Endometrial microvascular endothelial cells (primary cell): Measurements from ENCODE around the gene NRG2. TPM values are rescaled to one million over a fixed set of nuclear protein-coding genes. Genes with fewer than 3 reads are reported as not detected.

ENCODE experiments used
- in situ Hi-C: cut with HindIII; loops from 2 replicates; pipeline ENCODE4 v1.10.0; 2017; ENCODE audit warnings: low sequenced_read_pairs, low pct_unique_long_range_greater_than_20kb; ENCODE audit errors: inconsistent ontology term
- total RNA-seq: library from RNA; depleted of rRNA; stranded (reverse); fragments of >200 nt; gene quantifications from one replicate; pipeline ENCODE4 v1.2.3, GENCODE V29; 2015; ENCODE audit errors: inconsistent ontology term

Gene NRG2
- total RNA-seq, 1 donor from 2014 or later: 0.46 TPM

- in situ Hi-C loops: no loop called here
These were observed 25.6 kb downstream of the NRG2 start for GRCh38 chr5:140017397-140018095.

- in situ Hi-C loops: no loop called here
These were observed 27.4 kb downstream of the NRG2 start for GRCh38 chr5:140015706-140016105.

GRCh38 chr5:140014751-140015150 lies 28.3 kb downstream of the NRG2 start:
- in situ Hi-C loops: no loop called here

GRCh38 chr5:140013536-140013935 lies 29.6 kb downstream of the NRG2 start:
- in situ Hi-C loops: no loop called here

- in situ Hi-C loops: no loop called here
These were observed 30.7 kb downstream of the NRG2 start for GRCh38 chr5:140012443-140012842.

- in situ Hi-C loops: no loop called here
These were observed 31.7 kb downstream of the NRG2 start for GRCh38 chr5:140011297-140011802.

- in situ Hi-C loops: no loop called here
These were observed 32.3 kb downstream of the NRG2 start for GRCh38 chr5:140010798-140011197.

GRCh38 chr5:140007311-140007710 lies 35.8 kb downstream of the NRG2 start:
- in situ Hi-C loops: no loop called here

GRCh38 chr5:140005145-140005591 lies 37.9 kb downstream of the NRG2 start:
- in situ Hi-C loops: no loop called here

- in situ Hi-C loops: no loop called here
These were observed 38.9 kb downstream of the NRG2 start for GRCh38 chr5:140004174-140004573.

GRCh38 chr5:140003519-140003918 lies 39.6 kb downstream of the NRG2 start:
- in situ Hi-C loops: no loop called here

- in situ Hi-C loops: no loop called here
These were observed 42.8 kb downstream of the NRG2 start for GRCh38 chr5:140000332-140000731.

GRCh38 chr5:139998837-139999236 lies 44.3 kb downstream of the NRG2 start:
- in situ Hi-C loops: no loop called here

- in situ Hi-C loops: no loop called here
These were observed 45.8 kb downstream of the NRG2 start for GRCh38 chr5:139997276-139997675.

GRCh38 chr5:139995929-139996328 lies 47.2 kb downstream of the NRG2 start:
- in situ Hi-C loops: no loop called here

- in situ Hi-C loops: no loop called here
These were observed 48.9 kb downstream of the NRG2 start for GRCh38 chr5:139994234-139994633.

- in situ Hi-C loops: no loop called here
These were observed 57.4 kb downstream of the NRG2 start for GRCh38 chr5:139985733-139986132.

GRCh38 chr5:139985290-139985689 lies 57.8 kb downstream of the NRG2 start:
- in situ Hi-C loops: no loop called here

GRCh38 chr5:139984816-139985215 lies 58.3 kb downstream of the NRG2 start:
- in situ Hi-C loops: no loop called here

- in situ Hi-C loops: no loop called here
These were observed 60.2 kb downstream of the NRG2 start for GRCh38 chr5:139982975-139983240.
